Erythroblast (primary cell): ENCODE results near the gene CSNK1A1.

Experiments used
- GATA1 ChIP-seq: IDR thresholded peaks from 2 replicates; pipeline ENCODE4 v1.6.1; 2011; ENCODE audit warnings: low read depth, mild to moderate bottlenecking, control low read depth, low read length, moderate library complexity
- POLR2A ChIP-seq: IDR thresholded peaks from 2 replicates; pipeline ENCODE4 v1.6.1; 2011; ENCODE audit warnings: mild to moderate bottlenecking, low read length

DNA sequence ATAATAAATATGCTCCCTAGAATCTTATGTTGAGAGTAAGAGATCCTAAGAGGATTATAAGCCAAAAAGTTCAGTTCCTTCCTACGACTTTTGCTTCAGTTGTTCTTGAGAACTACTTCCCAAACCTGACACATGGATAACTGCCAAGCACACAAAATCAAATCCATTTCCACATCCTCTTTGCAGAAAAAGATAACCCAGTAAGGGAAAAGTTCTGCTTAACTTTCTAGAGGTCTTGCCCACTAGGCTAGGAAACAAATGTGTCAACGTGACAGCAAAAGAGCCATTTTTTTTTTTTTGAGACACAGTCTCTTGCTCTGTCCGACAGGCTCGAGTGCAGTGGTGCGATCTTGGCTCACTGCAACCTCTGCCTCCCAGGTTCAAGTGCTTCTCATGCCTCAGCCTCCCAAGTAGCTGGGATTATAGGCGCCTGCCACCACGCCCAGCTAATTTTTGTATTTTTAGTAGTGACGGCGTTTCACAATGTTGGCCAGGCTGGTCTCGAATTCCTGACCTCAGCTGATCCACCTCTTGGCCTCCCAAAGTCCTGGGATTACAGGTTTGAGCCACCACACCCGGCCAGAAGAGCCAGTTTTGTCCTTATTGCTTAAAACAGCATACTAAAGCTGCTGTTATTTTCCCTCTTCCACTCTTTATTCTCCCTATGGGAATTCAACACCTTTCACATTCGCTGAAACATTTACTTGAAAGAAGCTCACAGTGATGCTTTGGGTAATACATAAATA is 24.2 kb downstream of the CSNK1A1 start:
- no peak for TF ChIP-seq POLR2A
- no peak for TF ChIP-seq GATA1
